ENCODE data around the gene RCAN2.

Gene RCAN2

DNA sequence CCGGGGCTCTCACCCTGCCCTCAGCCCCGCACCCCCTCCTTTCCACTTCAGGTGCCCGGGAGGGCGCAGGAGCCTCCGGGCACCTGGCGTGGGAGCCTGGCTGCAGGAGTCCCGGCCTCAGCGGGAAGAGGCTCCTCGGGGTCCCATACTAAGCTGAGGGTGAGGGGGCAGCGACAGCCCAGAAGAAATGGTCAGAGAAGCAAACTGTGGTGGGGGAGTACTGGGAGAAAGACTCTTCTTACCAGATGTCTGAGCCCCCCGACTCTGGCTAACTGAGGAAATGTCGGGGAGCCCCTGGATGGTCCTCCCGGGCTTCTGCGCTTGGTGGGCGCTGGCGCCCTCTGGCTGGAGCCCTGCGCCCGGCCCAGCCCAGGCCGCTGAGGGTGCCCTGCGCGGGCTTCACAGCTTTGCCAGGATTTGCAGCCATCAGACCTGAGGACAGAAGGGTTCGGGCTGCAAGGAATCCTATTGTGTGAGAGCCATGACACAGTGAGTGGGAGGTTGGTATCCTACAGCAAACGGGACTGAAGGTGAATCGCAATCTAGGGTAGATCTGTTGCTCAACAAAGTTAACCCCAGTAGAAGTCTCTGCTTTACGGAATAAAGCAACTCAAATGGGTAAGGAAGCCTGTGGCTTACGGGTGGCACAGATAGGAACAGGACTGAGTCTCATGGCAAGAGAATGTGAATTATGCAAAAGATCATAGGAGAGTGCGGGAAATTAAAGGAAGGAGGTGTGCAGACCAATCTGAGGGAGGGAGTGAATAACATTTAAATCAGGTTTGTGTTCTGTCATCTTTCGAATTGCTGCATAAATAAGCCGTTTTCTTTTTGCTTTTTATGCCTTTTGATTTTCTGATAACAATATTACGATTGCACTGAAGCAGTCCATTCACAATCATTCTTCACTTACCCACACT is 639 bp upstream of the RCAN2 start:
- DNase-seq, result peak; percentile 61

GRCh38 chr6:46490425-46491200 is 636 bp downstream of the RCAN2 start:
- peak; percentile 27 for DNase-seq

GRCh38 chr6:46486181-46486580 is 5.1 kb downstream of the RCAN2 start:
- no peak for DNase-seq

DNA sequence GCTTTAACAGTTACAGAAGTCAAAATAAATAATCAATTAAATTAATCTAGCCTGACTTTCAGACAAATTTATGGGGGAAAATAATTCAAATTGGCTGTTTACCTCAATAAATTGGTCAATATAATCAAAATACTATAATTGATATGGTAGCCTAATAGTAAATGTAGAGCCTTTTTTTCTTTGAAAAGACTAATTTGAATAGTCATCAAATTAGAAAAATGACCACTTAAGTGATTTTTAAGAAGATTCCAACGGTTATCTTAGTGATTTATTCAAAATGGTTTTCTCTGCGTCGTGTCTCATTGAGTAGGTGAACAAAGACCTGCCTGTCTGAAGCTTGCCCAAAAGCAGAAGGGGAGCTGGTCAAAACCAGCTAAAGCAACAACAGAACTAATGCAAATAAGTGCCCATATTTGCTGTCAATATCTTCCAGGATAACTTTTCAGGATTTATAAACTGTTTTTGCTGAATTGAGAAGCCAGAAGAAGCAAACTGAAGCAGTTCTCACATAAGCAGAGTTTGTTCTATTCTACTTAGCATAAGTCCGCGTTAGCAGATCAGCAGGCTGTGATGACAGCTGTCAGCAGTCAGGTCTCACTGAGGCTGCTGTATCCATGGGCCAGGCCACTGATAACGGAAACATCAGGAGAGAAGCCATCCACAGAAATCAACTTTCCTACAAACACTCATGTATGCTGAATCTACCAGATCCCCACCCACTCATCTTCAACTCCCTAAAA is 7.0 kb downstream of the RCAN2 start:
- DNase-seq, result no peak

GRCh38 chr6:46476301-46476700 is 14.9 kb downstream of the RCAN2 start:
- DNase-seq, result no peak

- DNase-seq, result no peak
These were observed 17.4 kb downstream of the RCAN2 start for GRCh38 chr6:46473881-46474280.

- no peak for DNase-seq
These were observed 19.0 kb downstream of the RCAN2 start for GRCh38 chr6:46472243-46472642.

DNA sequence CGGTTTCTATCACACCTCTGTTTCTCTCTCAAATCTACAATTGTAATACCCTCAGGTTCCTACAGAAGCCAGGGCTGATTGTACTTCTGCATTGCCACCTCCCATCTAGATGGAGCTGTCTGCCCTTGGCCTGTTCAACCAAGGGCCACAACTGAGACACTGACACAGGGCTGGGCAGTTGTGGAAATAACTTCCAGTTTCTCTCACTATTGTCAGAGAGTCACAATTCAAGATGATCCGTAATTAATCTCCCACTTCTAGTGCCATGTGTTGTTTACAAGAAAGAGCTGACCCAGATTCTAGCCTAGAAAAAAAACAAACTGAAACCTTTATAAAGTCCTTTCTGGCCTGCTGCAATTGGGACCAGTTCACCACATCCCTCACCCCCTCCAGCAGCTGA is 22.2 kb downstream of the RCAN2 start:
- DNase-seq, result no peak

DNA sequence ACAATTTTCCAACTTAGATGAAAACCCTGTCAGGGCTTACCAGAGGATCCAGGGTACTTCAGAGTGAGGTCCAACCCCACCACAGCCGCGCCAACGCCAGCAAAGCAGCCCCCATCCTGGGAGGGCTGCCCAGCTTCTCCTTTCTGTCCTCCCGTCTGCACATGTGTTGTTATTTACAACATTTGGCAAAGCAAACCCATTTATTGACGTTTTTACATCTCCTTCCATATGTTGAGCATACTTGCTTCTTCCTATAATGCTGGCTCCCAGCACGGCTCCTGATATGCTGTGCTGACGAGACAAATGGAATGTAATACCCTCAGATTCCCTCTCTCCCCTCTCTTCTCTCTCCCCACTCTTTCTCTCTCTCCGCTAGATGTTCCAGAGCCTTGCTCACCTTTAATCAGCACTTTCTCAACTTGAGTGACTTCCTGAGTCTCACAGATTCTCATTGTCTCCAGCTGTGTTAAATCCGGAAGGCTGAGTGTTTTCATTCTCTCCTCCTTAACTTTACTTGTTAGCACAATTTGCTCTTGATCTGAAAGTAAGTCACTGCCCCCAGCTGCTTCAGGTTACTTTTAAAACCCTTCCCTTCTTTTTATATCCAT is 22.7 kb downstream of the RCAN2 start:
- DNase-seq, result no peak

GRCh38 chr6:46466570-46466969 is 24.7 kb downstream of the RCAN2 start:
- DNase-seq, result no peak

DNA sequence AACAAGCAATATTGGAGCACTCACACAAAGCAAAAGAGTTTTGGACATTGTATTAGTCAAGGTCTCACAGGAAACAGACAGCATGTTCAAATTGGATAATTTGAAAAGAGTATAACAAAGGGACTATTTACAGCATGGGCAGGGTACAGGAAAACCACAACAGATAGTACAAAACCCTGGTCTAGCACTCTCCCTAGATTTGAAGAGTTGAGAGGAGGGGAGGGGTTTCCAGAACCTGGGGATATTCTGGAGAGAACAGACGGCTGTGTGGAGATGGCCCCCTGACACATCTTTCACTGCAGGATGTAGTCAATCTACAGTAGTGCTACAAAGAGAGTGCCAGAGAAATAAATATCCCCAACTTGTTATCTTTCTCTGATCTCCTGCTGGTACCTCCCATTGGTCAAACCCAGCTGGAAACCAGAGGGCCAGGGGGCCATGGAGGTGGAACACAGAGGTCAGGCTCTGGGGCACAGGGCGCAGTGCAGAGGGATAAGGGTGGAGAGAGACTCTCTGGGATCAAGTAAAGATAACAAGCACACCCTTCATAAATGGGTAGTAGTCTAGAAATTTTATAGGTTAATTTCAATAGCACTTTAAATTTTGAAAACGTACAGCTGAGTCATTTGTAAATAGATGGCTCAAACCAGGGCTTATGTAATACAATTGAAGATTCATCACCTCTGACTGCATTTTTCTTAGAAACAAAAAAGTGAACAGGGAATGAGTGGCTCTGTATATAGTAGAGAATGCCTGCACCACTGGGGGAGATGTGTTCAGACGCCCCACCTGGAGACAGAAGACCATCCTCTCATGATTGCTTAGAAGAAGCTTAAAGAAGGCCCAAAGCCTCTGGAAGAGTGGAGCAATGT is 25.7 kb downstream of the RCAN2 start:
- no peak for DNase-seq

DNA sequence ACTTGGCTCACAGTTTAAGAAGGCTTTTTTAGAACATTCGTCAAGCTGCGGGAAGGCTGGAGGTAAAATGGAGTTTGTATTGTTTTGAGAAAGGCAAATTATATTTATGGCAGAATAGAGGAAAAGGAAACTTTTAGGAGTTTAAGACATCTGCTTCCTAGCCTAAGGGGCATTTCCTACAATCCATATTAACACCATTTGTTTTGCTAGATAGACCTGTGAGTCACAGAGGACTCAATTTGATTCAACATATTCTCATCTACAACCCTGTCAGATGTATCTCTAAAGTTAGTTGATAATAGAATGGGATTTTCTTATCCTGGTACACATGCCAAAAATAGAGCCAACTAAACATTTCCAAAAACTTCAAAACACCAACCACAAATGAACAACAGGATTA is 35.0 kb downstream of the RCAN2 start:
- no peak for DNase-seq

DNA sequence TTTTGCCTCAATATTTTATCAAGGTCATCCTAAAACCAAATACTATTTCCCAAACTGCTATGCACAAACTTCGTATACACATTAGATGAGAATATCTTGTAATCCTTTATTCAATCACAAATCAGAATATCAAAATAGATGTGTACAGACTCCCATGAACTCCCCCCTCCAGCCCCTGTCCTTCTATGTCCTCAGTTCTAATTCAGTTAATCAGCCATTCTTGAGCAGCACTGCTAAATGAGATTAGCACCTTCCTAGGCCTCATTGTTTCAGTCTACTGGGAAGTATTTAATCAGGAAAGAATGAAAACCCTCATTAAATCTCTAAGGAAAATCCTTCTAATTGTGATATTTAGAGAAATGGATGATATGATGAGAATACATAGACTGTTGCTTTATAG is 36.6 kb downstream of the RCAN2 start:
- no peak for DNase-seq

- no peak for DNase-seq
These were observed 37.4 kb downstream of the RCAN2 start for GRCh38 chr6:46453741-46454316.

DNA sequence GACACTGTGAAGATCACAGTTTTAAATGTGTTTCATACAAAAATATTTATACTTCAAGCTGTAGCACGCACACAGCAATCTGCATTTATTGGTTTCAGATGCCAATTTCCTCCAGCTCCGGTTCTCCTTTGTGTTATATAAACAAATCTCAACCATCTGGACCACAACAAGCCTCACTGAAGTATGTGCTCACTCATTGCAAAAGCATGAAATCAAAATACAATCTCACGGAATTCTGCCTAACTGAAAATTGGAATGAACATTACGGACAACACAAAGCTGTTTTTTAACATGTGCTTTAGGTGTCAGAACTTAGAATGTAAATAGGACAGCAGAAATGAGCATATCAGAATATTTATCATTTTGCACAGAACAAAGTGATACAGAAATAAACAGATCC is 38.0 kb downstream of the RCAN2 start:
- DNase-seq, result no peak

DNA sequence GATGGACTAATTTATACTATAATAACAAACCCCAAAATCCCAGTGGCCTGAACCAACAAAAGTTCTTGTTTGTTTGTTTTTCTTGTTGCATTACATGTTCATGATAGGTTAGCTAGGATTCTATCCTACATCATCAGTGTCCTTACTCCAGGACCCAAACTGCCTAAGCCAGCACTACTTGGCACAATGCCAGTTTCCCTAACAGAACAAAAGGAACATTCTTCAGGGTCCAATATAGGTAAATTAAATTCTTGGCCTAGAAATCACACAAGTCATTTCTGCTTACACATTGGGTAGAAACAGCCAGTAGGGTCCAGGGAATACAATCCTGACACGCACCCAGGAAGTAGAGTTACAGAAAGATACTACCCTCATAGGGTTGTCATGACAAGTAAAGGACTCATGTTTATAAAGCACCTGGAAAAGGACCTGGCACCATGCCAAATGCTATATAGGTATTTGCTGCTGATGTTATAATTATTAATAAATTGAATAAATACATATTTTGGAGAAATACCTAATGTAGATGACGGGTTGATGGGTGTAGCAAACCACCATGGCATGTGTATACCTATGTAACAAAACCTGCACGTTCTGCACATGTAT is 38.8 kb downstream of the RCAN2 start:
- no peak for DNase-seq

GRCh38 chr6:46451343-46451742 is 39.9 kb downstream of the RCAN2 start:
- DNase-seq, result no peak

DNA sequence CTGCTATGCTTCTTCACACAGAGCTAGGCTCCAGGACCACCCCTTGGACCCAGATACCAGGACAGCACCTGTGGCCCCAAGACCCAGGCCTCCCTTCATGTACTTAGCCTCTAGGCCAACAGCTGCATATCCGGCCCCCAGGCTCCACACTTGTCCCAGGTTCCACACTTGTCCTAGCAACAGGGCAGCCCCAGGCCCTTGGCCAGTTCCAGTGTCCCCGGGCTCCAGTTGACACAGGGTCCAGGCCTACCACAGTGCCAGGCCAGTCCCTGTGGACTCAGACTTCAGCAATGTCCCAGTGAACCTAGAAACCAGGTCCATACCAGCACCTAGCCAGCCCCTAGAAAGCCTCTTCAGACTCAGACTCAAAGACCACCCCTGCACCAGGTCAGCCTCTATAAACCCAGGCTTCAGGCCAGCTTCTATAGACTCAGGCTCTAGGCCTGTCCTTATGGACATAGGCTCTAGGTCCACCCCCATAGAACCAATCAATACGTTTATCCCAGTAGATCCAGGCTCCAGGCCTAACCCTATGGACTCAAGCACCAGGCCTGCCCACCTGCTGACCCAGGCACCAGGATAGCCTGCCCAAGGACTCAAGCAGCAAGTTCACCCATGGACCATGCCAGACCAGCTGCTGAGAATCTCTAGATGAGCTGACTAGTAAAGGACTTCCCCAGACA is 46.3 kb downstream of the RCAN2 start:
- no peak for DNase-seq

- DNase-seq, result no peak
These were observed 47.6 kb downstream of the RCAN2 start for GRCh38 chr6:46443623-46444022.

DNA sequence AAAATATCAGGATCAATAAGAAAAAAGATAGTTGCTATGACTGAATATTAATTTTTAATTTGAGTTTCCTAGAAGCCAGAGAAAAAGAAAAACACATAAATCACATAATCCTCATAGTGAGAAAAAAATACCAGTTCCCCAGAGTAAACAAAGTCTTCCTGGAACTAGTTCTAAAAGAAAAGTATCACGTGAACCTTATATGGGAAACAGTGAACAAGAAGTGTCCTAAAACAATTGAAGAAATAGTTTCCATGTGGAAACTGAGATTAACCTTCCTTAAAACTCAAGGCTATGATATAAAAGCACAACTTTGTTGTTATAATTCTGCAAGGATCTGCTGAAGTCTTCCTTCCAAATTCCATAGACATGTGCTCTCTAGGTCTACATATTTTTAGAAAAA is 50.6 kb downstream of the RCAN2 start:
- DNase-seq, result no peak

DNA sequence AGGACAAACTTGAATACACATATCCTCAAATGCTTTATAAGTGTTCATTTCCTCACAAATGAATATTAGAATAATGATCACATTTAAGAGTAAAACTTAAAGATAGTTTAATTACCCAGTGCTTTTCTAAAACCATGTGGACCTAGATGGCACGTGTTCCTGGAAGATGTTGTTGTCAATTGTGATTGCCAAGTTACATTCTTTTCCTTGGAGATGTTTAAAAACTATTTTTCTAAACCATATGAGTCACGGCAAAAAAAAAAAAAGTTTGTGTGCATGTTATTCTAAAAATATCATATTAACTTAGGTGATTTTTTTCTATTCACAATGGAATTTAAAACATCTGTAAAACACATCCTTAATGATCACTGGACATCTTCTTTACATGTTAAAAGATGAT is 51.1 kb downstream of the RCAN2 start:
- DNase-seq, result no peak
